Myocyte (in vitro differentiated cells): ENCODE measurements around the gene MYH1. TPM values are rescaled to one million over a fixed set of nuclear protein-coding genes. Genes with fewer than 3 reads are reported as not detected.
A peak's percentile ranks its signal among the peaks of the same experiment; 100 is the strongest.
"Not testable (repeated sequence)": the region's sequence is repeated elsewhere in the genome, so short reads cannot be mapped to it uniquely, and the experiment has no call there.

Source experiments
- DNase-seq: peaks from one replicate; pipeline ENCODE4 v3.0.0-alpha.2; 2012; ENCODE audit warnings: low read depth
- polyA plus RNA-seq: library from polyadenylated mRNA; unstranded; fragments of >200 nt; gene quantifications from one replicate; pipeline ENCODE4 v1.2.1, GENCODE V29; 2012; ENCODE audit warnings: missing spikeins
- total RNA-seq: library from RNA; depleted of rRNA; stranded (reverse); fragments of >200 nt; gene quantifications from 2 replicates; pipeline ENCODE4 v1.2.3, GENCODE V29; 2014

MYH1 gene
- 0.36 and 1.8 TPM in 2 replicates for total RNA-seq
- 2.3 TPM for polyA plus RNA-seq

GRCh38 chr17:10518271-10519037, at the start of gene MYH1:
Gene MYH1 (minus strand): TSS chr17:10518542. CDS start chr17:10516642, 1,900 bp downstream.
- DNase-seq: no peak

- no peak for DNase-seq
Measured at GRCh38 chr17:10563991-10564660, 45.8 kb upstream of the MYH1 start.

GRCh38 chr17:10558049-10558448, 39.7 kb upstream of the MYH1 start:
- no peak for DNase-seq

GRCh38 chr17:10557422-10557821, 39.1 kb upstream of the MYH1 start:
- peak; percentile 70 for DNase-seq

- peak; percentile 57 for DNase-seq
Measured at GRCh38 chr17:10556301-10557005, 38.1 kb upstream of the MYH1 start.

GRCh38 chr17:10550014-10550413, 31.7 kb upstream of the MYH1 start:
- no peak for DNase-seq

- peak; percentile 59 for DNase-seq
Measured at GRCh38 chr17:10549096-10549842, 30.9 kb upstream of the MYH1 start, which contains the start of gene MYH2. Gene MYH2 (minus strand): TSS chr17:10549658. CDS start chr17:10547920, 1,738 bp downstream.

- no peak for DNase-seq
Measured at GRCh38 chr17:10547351-10547750, 29.0 kb upstream of the MYH1 start.

GRCh38 chr17:10543486-10543885, 25.1 kb upstream of the MYH1 start:
- peak; percentile 37 for DNase-seq

- not testable (repeated sequence) for DNase-seq
Measured at GRCh38 chr17:10541179-10541578, 22.8 kb upstream of the MYH1 start.

- no peak for DNase-seq
Measured at GRCh38 chr17:10532026-10532425, 13.7 kb upstream of the MYH1 start.

- peak; percentile 36 for DNase-seq
Measured at GRCh38 chr17:10527419-10527818, 9.1 kb upstream of the MYH1 start.

- no peak for DNase-seq
Measured at GRCh38 chr17:10526517-10526916, 8.2 kb upstream of the MYH1 start.

GRCh38 chr17:10523064-10523463, 4.7 kb upstream of the MYH1 start:
- DNase-seq: no peak

GRCh38 chr17:10521949-10522348, 3.6 kb upstream of the MYH1 start:
- no peak for DNase-seq

GRCh38 chr17:10516638-10517037, 1.7 kb downstream of the MYH1 start:
- no peak for DNase-seq

GRCh38 chr17:10516065-10516464, 2.3 kb downstream of the MYH1 start:
- no peak for DNase-seq

- DNase-seq: peak; percentile 84
Measured at GRCh38 chr17:10513299-10514067, 4.9 kb downstream of the MYH1 start.

GRCh38 chr17:10512856-10513255, 5.5 kb downstream of the MYH1 start:
- DNase-seq: no peak

- peak; percentile 31 for DNase-seq
Measured at GRCh38 chr17:10499950-10500349, 18.4 kb downstream of the MYH1 start.
